CD4-positive, alpha-beta T cell treated with Interleukin-15 for 4 hours (primary cell): ENCODE measurements around the gene ITK.
"Not testable (repeated sequence)": the region's sequence is repeated elsewhere in the genome, so short reads cannot be mapped to it uniquely, and the experiment has no call there.

Experiments used
- DNase-seq: peaks from one replicate; pipeline ENCODE4 v3.0.0-alpha.2; 2020; ENCODE audit warnings: low spot score

The ITK gene

GRCh38 chr5:157212307-157212706, 31.7 kb downstream of the ITK start:
- no peak for DNase-seq

DNA sequence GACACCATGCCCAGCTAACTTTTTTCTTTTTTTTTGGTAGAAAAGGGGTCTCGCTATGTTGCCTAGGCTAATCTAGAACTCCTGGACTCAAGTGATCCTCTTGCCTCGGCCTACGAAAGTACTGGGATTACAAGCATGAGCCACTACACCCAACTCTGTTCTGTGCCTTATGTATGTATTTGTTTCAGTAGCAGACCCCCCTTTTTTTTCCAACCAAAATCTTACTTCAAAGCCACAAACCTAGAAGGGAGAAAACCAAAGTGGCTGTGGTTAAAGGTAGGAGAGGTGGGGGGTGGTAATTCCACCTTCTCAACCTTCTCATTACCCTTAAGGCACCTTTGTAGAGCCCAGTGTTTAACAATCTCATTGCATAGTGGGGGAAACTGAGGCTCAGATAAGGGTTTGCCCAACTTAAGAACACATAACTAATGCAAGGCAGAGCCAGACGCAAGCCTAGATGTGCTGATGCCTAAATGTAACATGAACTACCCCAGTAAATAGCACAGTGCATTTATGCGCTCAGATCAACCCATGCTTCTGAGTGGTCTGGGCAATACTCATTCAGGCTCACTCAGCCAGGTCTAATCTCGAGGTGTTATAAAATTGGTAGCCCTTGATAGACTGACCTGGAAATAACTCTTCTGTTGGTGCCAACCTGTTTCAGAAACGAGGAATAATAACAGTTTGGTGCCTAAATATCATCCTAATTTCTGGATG, 33.0 kb downstream of the ITK start:
- no peak for DNase-seq

DNA sequence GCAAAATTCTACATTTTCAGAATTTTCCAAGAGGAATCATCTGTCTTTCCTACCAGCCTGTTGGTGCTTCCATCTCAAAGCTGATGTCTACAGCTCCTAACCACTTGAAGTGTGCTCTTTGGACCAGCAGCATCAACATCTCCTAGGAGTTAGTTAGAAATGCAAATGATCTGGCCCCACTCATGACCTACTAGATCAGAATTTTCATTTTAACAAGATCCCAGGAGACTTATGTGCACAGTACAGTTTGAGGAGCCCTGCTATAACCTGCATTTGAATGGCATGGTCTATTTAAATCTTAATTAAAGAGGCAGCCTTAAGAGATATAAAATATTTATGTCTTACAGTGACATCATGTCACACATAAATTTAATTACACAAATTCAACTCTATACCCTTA, 33.8 kb downstream of the ITK start:
- no peak for DNase-seq

- peak; percentile 58 for DNase-seq
Measured at GRCh38 chr5:157214861-157215513, 34.3 kb downstream of the ITK start.

DNA sequence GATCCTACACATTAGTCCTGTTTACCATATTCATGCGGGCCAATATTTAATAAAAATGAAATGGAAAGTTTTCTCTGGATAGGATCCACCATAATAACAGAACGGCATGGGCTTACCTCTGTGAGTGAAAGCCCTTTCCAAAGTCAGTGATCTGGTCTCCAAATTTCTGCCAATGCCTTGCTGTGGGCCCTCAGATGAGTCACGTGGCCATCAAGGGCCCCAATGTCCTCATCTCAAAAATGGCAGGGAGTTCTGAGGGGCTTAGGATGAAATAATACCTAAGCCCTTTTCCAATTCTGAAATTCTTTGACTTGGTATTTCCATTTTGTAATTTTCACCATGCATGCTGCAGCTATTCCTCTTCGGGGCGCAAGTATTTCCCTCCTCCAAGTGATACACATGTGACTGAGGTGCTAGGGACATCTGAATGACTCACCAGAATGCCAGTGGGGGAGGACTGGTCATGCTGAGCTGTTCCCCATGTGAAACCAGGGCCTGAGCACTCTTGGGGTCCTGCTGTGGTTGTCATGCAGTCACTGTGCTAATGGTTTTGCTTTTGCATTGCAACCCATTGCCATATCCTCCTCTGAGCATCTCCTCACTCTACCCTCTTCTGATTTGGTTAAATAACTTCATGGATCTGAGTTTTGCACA, 35.0 kb downstream of the ITK start:
- DNase-seq: no peak

DNA sequence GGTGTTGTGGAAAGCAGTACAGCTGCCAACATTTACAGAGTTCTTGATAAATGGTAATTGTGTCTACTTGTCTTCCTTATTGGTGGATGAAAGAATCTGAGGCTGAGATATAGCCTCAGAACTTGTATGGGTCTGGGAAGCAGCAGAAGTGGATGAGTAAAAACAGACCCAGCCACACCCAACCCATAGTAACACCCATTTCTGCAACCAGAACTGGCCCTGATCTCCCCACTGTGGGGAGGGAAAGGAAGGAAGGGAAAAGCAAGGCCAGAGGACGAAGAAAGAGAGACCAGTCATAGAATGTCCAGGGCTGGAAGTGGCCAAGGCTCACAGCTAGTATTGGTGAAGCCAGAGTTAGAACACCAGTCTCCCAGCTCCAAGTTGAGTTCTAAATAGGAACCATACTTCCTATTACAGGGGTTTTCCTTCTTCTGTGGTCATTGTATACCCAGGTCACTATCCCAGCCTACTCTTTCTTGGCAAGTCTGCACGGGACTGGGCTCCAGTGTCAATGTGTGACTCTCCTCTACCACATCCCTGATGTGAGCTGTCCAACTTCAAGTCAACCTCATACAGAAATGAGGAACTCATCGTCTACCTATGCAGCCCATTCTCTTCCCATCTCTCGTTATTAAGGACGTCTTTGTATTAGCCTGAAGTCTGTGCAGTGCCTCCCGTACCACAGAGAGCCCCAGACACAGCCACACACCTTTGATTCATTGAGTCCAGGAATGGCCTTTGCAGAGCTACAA, 35.9 kb downstream of the ITK start:
- no peak for DNase-seq

GRCh38 chr5:157217289-157218024, 36.8 kb downstream of the ITK start:
- peak; percentile 72 for DNase-seq

DNA sequence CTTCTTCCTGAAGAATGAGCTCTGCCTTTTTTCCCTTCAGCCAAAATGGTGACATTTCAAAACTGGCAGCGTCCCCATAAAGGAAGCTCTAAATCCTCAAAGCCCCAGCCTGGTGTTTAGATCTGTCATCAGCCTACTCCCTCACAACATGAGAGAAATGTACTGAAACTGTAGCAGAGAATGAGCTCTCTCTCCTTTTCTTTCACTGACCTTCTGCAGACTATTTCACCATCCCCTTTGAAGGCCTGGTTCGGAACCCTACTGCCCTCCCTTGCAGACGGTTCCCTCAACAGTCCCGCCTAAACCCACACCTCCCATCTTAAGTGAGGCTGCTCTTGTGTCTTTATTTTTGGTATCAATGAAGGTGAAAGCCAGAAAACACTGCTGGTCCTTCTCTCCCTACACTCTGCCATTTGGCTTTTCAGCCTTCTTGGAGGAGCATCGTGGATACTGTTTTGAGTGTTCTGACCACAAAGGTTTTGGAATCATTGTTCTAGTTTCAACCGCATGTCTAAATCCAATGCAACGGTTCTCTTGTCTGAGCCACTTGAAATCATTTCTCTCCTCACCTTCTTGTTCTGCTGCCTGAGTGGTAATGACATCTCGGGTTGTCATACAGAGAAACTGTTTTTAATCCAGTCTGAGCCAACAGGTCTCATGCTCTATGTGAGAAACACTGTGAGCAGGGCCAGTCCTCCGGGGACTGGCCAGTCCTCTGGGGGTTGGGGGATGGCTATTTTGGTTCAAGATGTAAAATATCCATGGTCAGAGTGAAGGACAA, 39.0 kb downstream of the ITK start:
- no peak for DNase-seq

GRCh38 chr5:157221959-157222358, 41.3 kb downstream of the ITK start:
- no peak for DNase-seq

- DNase-seq: peak; percentile 89
Measured at GRCh38 chr5:157222506-157223230, 42.0 kb downstream of the ITK start.

DNA sequence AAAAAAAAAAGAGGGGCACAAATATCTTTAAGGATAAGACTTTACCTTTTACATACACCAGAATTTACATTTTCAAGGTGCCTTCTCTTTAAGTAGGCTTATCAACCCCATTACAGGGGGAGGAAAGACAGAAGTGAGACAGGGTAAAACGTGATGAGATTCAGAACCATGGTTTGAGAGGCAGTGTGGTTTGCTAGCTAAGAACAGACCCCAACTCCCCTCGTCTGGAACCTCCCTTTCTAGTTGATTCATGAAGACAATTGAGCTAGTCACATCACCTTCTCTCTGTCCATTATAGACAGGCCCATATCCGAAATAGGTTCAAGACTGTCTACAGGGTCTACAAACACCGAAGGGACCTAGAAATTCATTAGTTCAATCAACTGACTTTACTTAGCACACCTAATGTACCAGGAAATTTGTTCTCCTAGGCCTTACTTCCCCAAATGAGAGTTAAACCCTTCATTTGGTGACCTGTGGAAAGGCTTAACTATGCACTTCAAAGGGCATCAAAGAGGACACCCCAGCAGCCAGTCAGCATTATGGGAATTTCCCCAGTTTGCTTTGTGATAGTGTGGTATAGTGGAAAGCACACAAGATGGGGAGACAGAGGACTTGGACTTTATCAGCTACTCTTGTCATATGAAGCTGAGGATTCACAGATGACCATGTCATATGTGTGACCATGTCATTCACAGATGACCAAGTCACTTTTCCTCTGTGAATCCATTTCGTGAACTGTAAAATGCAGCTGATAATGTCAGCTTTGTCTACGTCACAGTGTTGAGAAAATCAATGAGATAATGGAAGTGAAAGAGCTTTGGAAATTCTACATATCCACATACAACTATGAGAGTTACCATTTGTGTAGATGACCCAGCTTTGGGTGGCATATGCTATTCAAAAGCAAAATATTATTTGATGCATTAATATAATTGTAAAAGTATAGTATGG, 45.1 kb downstream of the ITK start:
- no peak for DNase-seq

GRCh38 chr5:157230610-157231009, 50.0 kb downstream of the ITK start:
- DNase-seq: no peak

DNA sequence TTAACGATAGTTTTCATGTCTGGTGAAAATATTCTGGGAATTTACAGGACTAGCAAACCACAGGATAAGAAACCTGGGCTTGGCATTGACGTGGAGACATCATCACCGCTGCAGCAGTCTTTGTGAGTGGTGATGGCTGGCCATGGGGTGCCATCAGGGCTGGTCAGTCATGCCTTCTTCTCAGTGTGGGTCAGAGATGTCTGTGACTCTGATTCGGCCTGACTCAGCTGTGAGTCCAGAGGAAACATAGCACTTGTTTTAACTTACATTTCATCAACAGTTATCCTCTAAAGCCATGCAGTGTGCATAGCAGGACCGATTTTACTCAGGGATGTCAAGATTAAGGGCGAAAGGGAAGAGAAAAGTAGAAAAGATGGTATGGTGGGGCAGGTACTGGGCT, 52.1 kb downstream of the ITK start:
- DNase-seq: no peak

DNA sequence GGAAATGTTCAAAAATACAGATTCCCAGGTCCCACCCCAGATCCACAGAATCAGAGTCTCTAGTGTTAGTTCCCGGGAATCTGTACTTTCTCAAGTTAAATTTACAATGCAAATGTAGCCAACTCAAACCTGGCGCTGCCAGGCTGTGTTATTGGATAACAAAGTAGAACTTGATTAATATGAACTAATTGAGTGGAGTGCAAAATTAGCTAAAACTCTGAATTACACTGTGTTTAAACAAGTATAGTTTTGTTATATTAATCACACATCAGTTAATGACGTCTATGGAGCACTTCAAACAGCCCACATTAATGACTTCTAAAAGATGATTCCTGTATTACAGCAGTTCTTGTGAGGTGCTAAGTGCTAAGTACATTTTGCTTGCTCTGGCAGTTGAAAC, 52.9 kb downstream of the ITK start:
- DNase-seq: peak; percentile 51

GRCh38 chr5:157236423-157236822, 55.8 kb downstream of the ITK start:
- DNase-seq: no peak

GRCh38 chr5:157241483-157241882, 60.8 kb downstream of the ITK start:
- no peak for DNase-seq

DNA sequence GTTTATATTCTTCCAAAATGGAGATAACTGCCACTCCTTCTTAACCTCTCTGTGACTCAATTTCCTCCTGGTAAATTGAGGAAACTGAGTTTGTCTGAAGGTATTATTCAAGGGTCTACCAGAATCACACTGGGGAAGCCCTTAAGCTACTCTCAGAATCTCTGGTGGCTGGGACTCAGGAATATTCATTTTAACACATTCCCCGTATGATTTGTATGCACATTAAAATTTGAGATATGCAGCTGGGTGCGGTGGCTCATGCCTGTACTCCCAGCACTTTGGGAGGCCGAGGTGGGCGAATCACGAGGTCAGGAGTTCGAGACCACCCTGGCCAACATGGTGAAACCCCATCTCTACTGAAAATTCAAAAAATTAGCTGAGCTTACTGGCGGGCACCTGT, 64.1 kb downstream of the ITK start:
- DNase-seq: not testable (repeated sequence)

DNA sequence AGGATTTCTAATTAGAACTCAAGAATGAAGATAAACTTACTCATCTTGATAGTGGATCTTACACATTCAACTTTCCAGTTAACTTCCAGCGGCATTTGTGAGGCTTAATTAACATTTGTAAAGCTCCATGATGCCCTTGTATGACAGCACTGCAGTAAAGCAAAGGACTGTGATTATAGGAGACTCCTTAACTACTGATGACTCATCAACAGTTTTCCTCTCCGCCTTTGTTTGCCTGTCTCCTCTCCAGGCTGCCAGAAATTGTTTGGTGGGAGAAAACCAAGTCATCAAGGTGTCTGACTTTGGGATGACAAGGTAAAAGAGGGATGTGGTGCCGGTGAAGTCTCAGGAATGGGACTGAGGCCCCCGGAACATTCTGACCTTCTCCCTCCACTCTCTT, 64.8 kb downstream of the ITK start:
- DNase-seq: no peak

DNA sequence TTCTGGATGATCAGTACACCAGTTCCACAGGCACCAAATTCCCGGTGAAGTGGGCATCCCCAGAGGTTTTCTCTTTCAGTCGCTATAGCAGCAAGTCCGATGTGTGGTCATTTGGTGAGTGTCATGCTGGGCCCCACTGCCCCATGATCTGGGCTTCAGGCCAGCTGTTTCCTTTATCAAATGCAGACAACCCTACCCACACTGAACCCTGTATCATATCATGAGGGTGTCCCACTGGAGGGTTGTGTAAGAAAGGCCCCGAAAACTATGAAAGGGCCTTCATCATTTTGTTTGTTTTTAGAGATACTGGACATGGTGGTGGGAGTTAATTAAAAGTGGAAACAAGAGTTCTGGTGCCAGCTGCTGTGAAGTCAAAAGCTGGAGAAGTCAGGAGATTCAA, 65.2 kb downstream of the ITK start:
- DNase-seq: no peak
